ENCODE measurements around the gene SGPP2.

- TF ChIP-seq CTCF (IDR thresholded peaks at IDR 0.05) (no peak), EP300 (IDR thresholded peaks at IDR 0.05) (no peak), POLR2A (IDR thresholded peaks at IDR 0.05) (no peak)
Observed at GRCh38 chr2:222485367-222486211, 61.2 kb downstream of the SGPP2 start.
